HuH-7.5 (cell line): Measurements from ENCODE around the gene P3H1.
"Not testable (repeated sequence)": the region's sequence is repeated elsewhere in the genome, so short reads cannot be mapped to it uniquely, and the experiment has no call there.

Experiments
- DNase-seq: peaks from one replicate; pipeline ENCODE4 v3.0.0; 2011; ENCODE audit warnings: low spot score

Gene P3H1

GRCh38 chr1:42766741-42767509 is at the start of gene P3H1, which contains the start of gene C1orf50:
P3H1 (minus strand) TSS chr1:42767028; CDS start chr1:42766971, 57 bp downstream.
C1orf50 (plus strand) TSS chr1:42767249; CDS start chr1:42767312, 63 bp downstream.
- DNase-seq: peak; percentile 86

GRCh38 chr1:42815941-42816584 is 49.2 kb upstream of the P3H1 start:
- DNase-seq: no peak

- not testable (repeated sequence) for DNase-seq
These were observed 48.0 kb upstream of the P3H1 start for GRCh38 chr1:42814815-42815214.

- no peak for DNase-seq
These were observed 40.3 kb upstream of the P3H1 start for GRCh38 chr1:42807056-42807668.

GRCh38 chr1:42806593-42806992 is 39.8 kb upstream of the P3H1 start:
- no peak for DNase-seq

- DNase-seq: no peak
These were observed 39.3 kb upstream of the P3H1 start for GRCh38 chr1:42806171-42806570.

- DNase-seq: no peak
These were observed 35.1 kb upstream of the P3H1 start for GRCh38 chr1:42801832-42802473.

GRCh38 chr1:42797979-42798378 is 31.2 kb upstream of the P3H1 start:
- no peak for DNase-seq

GRCh38 chr1:42797414-42797813 is 30.6 kb upstream of the P3H1 start:
- DNase-seq: no peak

- no peak for DNase-seq
These were observed 27.0 kb upstream of the P3H1 start for GRCh38 chr1:42793824-42794223.

- DNase-seq: no peak
These were observed 21.2 kb upstream of the P3H1 start for GRCh38 chr1:42788021-42788420.

- DNase-seq: no peak
These were observed 19.3 kb upstream of the P3H1 start for GRCh38 chr1:42786097-42786496.

- no peak for DNase-seq
These were observed 18.3 kb upstream of the P3H1 start, which contains the start of gene TMEM269 for GRCh38 chr1:42784946-42785693. TMEM269 (plus strand) TSS chr1:42784991; CDS start chr1:42789894, 4,903 bp downstream.

- DNase-seq: no peak
These were observed 17.7 kb upstream of the P3H1 start for GRCh38 chr1:42784547-42784945.

GRCh38 chr1:42783092-42783491 is 16.3 kb upstream of the P3H1 start:
- no peak for DNase-seq

- no peak for DNase-seq
These were observed 13.3 kb upstream of the P3H1 start for GRCh38 chr1:42780176-42780575.

GRCh38 chr1:42779725-42780124 is 12.9 kb upstream of the P3H1 start:
- no peak for DNase-seq

- peak; percentile 38 for DNase-seq
These were observed 11.0 kb upstream of the P3H1 start for GRCh38 chr1:42777852-42778251.

GRCh38 chr1:42776502-42776901 is 9.7 kb upstream of the P3H1 start:
- DNase-seq: no peak

GRCh38 chr1:42774928-42775526 is 8.2 kb upstream of the P3H1 start:
- DNase-seq: no peak

GRCh38 chr1:42773420-42773819 is 6.6 kb upstream of the P3H1 start:
- no peak for DNase-seq
